WTC11 (cell line): ENCODE results near the gene ZBTB18. TPM values are rescaled to one million over a fixed set of nuclear protein-coding genes. Genes with fewer than 3 reads are reported as not detected.

Experiments used
- ATAC-seq: fragments of 200-7000 bp; cut with Tn5 transposase; 2 replicates; pipeline ENCODE4 v1.10.0; 2021; ENCODE audit warnings: mild to moderate bottlenecking, moderate library complexity
- CTCF ChIA-PET: fragments of 300-600 bp; sonication (Branson Sonifier 250); formaldehyde crosslinking; loops from one replicate; lab custom pipeline; 2021; ENCODE audit warnings: antibody characterized with exemption; lab: Charles Lee
- POLR2A ChIA-PET: fragments of 350-600 bp; sonication (Branson Sonifier 250); formaldehyde crosslinking; loops from one replicate; lab custom pipeline; 2021; ENCODE audit warnings: antibody characterized with exemption; lab: Charles Lee
- DNase-seq: peaks from one replicate; pipeline ENCODE4 v3.0.0; 2021; ENCODE audit warnings: low spot score
- H3K27ac Mint-ChIP-seq: 2 replicates; pipeline ENCODE4 v1.8.0; 2021; ENCODE audit warnings: mixed read lengths
- H3K27me3 Mint-ChIP-seq: 2 replicates; pipeline ENCODE4 v1.8.0; 2021; ENCODE audit warnings: low read depth, mild to moderate bottlenecking, moderate library complexity, mixed read lengths
- H3K36me3 Mint-ChIP-seq: 2 replicates; pipeline ENCODE4 v1.8.0; 2021; ENCODE audit warnings: mixed read lengths
- H3K4me1 Mint-ChIP-seq: 2 replicates; pipeline ENCODE4 v1.8.0; 2022; ENCODE audit warnings: mixed read lengths
- H3K4me3 Mint-ChIP-seq: 2 replicates; pipeline ENCODE4 v1.8.0; 2021; ENCODE audit warnings: mild to moderate bottlenecking, moderate library complexity, mixed read lengths
- H3K9me3 Mint-ChIP-seq: 2 replicates; pipeline ENCODE4 v1.8.0; 2021; ENCODE audit warnings: mixed read lengths
- CDX4 ChIP-seq: fragments of 250-450 bp; sonication (Bioruptor Pico); IDR thresholded peaks from 2 replicates; pipeline ENCODE4 v1.9.0; 2021; ENCODE audit warnings: moderate library complexity, mild to moderate bottlenecking, inconsistent platforms, borderline replicate concordance
- E2F5 ChIP-seq: sonication (generic); formaldehyde crosslinking; IDR thresholded peaks from 2 replicates; pipeline ENCODE4 v1.8.1; 2022; ENCODE audit warnings: mild to moderate bottlenecking, moderate library complexity, missing genetic modification reagents
- EMX1 ChIP-seq: fragments of 250-450 bp; sonication (Bioruptor Pico); IDR thresholded peaks from 2 replicates; pipeline ENCODE4 v1.8.0; 2021; ENCODE audit warnings: mild to moderate bottlenecking
- JAZF1 ChIP-seq: fragments of 250-450 bp; sonication (Bioruptor Pico); IDR thresholded peaks from 2 replicates; pipeline ENCODE4 v1.9.0; 2021; ENCODE audit warnings: moderate library complexity, mild to moderate bottlenecking, inconsistent platforms
- NFE2L1 ChIP-seq: sonication (generic); formaldehyde crosslinking; IDR thresholded peaks from 2 replicates; pipeline ENCODE4 v1.8.1; 2023; ENCODE audit warnings: missing genetic modification reagents
- RELA ChIP-seq: sonication (generic); formaldehyde crosslinking; IDR thresholded peaks from 2 replicates; pipeline ENCODE4 v1.8.1; 2022; ENCODE audit warnings: missing genetic modification reagents, mild to moderate bottlenecking, borderline replicate concordance
- ZNF121 ChIP-seq: sonication (generic); formaldehyde crosslinking; IDR thresholded peaks from 2 replicates; pipeline ENCODE4 v1.8.0; 2023; ENCODE audit warnings: missing genetic modification reagents
- ZNF263 ChIP-seq: sonication (generic); formaldehyde crosslinking; IDR thresholded peaks from 2 replicates; pipeline ENCODE4 v1.8.1; 2022; ENCODE audit warnings: low read depth, mild to moderate bottlenecking, moderate library complexity, missing genetic modification reagents
- ZNF281 ChIP-seq: sonication (generic); formaldehyde crosslinking; IDR thresholded peaks from 2 replicates; pipeline ENCODE4 v1.8.0; 2023; ENCODE audit warnings: mild to moderate bottlenecking, missing genetic modification reagents
- total RNA-seq: library from RNA; stranded (reverse); gene quantifications from 3 replicates; pipeline ENCODE4 v1.2.3, GENCODE V29; 2021
- TF ChIP-seq, protein P1 (sequence below): sonication (generic); formaldehyde crosslinking; IDR thresholded peaks from 2 replicates; pipeline ENCODE4 v1.8.0; 2022; ENCODE audit warnings: missing genetic modification reagents
- TF ChIP-seq, protein P2 (sequence below): sonication (generic); formaldehyde crosslinking; IDR thresholded peaks from 2 replicates; pipeline ENCODE4 v1.8.1; 2022; ENCODE audit warnings: missing genetic modification reagents, borderline replicate concordance
- TF ChIP-seq, protein P3 (sequence below): sonication (generic); formaldehyde crosslinking; IDR thresholded peaks from 2 replicates; pipeline ENCODE4 v1.8.1; 2023; ENCODE audit warnings: mild to moderate bottlenecking, missing genetic modification reagents
- TF ChIP-seq, protein P4 (sequence below): sonication (generic); formaldehyde crosslinking; IDR thresholded peaks from 2 replicates; pipeline ENCODE4 v1.8.1; 2023; ENCODE audit warnings: mild to moderate bottlenecking, moderate library complexity, missing genetic modification reagents
- TF ChIP-seq, protein P5 (sequence below): fragments of 250-450 bp; sonication (Bioruptor Pico); conservative IDR thresholded peaks from 2 replicates; pipeline ENCODE4 v1.9.0; 2021; ENCODE audit warnings: mild to moderate bottlenecking

Gene ZBTB18
- total RNA-seq, 1 experiment from 2014 or later = 16.0 TPM

GRCh38 chr1:244053831-244054230, 2.7 kb downstream of the ZBTB18 start:
- Mint-ChIP-seq H3K4me3 (no peak overlapping the region), H3K9me3 (no peaks in the 10 kb centered on the region), H3K27me3 (peaks cover 13% of the 10 kb centered on the region), H3K27ac (no peak overlapping the region), H3K4me1 (peaks cover 21% of the 10 kb centered on the region), H3K36me3 (peaks cover 7% of the 10 kb centered on the region)
- POLR2A ChIA-PET = interaction anchor here (0.7 kb wide), 1 partner anchor 14 kb away, joined by 3 read pairs; no protein-coding TSS in a partner anchor
- no peak for TF ChIP-seq JAZF1 (CRISPR knock-in tag)
- DNase-seq (no peak), ATAC-seq (no peak)
- CTCF ChIA-PET = no interaction called here

- peaks cover 21% of the 10 kb centered on the region for H3K4me1 Mint-ChIP-seq
- TF ChIP-seq CDX4 (CRISPR knock-in tag) (no peak), RELA (no peak), EMX1 (CRISPR knock-in tag) (no peak), ZNF263 (CRISPR knock-in tag) (no peak), E2F5 (no peak)
- TF ChIP-seq, protein P1, sequence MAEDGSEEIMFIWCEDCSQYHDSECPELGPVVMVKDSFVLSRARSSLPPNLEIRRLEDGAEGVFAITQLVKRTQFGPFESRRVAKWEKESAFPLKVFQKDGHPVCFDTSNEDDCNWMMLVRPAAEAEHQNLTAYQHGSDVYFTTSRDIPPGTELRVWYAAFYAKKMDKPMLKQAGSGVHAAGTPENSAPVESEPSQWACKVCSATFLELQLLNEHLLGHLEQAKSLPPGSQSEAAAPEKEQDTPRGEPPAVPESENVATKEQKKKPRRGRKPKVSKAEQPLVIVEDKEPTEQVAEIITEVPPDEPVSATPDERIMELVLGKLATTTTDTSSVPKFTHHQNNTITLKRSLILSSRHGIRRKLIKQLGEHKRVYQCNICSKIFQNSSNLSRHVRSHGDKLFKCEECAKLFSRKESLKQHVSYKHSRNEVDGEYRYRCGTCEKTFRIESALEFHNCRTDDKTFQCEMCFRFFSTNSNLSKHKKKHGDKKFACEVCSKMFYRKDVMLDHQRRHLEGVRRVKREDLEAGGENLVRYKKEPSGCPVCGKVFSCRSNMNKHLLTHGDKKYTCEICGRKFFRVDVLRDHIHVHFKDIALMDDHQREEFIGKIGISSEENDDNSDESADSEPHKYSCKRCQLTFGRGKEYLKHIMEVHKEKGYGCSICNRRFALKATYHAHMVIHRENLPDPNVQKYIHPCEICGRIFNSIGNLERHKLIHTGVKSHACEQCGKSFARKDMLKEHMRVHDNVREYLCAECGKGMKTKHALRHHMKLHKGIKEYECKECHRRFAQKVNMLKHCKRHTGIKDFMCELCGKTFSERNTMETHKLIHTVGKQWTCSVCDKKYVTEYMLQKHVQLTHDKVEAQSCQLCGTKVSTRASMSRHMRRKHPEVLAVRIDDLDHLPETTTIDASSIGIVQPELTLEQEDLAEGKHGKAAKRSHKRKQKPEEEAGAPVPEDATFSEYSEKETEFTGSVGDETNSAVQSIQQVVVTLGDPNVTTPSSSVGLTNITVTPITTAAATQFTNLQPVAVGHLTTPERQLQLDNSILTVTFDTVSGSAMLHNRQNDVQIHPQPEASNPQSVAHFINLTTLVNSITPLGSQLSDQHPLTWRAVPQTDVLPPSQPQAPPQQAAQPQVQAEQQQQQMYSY (CRISPR knock-in tag) = no peak
- TF ChIP-seq, protein P2, sequence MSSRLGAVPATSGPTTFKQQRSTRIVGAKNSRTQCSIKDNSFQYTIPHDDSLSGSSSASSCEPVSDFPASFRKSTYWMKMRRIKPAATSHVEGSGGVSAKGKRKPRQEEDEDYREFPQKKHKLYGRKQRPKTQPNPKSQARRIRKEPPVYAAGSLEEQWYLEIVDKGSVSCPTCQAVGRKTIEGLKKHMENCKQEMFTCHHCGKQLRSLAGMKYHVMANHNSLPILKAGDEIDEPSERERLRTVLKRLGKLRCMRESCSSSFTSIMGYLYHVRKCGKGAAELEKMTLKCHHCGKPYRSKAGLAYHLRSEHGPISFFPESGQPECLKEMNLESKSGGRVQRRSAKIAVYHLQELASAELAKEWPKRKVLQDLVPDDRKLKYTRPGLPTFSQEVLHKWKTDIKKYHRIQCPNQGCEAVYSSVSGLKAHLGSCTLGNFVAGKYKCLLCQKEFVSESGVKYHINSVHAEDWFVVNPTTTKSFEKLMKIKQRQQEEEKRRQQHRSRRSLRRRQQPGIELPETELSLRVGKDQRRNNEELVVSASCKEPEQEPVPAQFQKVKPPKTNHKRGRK = no peak
- TF ChIP-seq, protein P3, sequence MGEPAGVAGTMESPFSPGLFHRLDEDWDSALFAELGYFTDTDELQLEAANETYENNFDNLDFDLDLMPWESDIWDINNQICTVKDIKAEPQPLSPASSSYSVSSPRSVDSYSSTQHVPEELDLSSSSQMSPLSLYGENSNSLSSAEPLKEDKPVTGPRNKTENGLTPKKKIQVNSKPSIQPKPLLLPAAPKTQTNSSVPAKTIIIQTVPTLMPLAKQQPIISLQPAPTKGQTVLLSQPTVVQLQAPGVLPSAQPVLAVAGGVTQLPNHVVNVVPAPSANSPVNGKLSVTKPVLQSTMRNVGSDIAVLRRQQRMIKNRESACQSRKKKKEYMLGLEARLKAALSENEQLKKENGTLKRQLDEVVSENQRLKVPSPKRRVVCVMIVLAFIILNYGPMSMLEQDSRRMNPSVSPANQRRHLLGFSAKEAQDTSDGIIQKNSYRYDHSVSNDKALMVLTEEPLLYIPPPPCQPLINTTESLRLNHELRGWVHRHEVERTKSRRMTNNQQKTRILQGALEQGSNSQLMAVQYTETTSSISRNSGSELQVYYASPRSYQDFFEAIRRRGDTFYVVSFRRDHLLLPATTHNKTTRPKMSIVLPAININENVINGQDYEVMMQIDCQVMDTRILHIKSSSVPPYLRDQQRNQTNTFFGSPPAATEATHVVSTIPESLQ (CRISPR knock-in tag) = no peak
- TF ChIP-seq, protein P4, sequence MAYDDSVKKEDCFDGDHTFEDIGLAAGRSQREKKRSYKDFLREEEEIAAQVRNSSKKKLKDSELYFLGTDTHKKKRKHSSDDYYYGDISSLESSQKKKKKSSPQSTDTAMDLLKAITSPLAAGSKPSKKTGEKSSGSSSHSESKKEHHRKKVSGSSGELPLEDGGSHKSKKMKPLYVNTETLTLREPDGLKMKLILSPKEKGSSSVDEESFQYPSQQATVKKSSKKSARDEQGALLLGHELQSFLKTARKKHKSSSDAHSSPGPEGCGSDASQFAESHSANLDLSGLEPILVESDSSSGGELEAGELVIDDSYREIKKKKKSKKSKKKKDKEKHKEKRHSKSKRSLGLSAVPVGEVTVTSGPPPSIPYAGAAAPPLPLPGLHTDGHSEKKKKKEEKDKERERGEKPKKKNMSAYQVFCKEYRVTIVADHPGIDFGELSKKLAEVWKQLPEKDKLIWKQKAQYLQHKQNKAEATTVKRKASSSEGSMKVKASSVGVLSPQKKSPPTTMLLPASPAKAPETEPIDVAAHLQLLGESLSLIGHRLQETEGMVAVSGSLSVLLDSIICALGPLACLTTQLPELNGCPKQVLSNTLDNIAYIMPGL = no peak
- ChIA-PET POLR2A (interaction anchor here (0.7 kb wide), 1 partner anchor 14 kb away, joined by 3 read pairs; no protein-coding TSS in a partner anchor), CTCF (no interaction called here)
- no peak for DNase-seq
- H3K27ac Mint-ChIP-seq = no peak overlapping the region
- peaks cover 13% of the 10 kb centered on the region for H3K27me3 Mint-ChIP-seq
- H3K4me3 Mint-ChIP-seq = no peak overlapping the region
- no peaks in the 10 kb centered on the region for H3K9me3 Mint-ChIP-seq
- no peak for ATAC-seq
- peaks cover 7% of the 10 kb centered on the region for H3K36me3 Mint-ChIP-seq
Observed at GRCh38 chr1:244054247-244054923, 3.3 kb downstream of the ZBTB18 start.

GRCh38 chr1:244054924-244055263, 3.8 kb downstream of the ZBTB18 start:
- H3K4me1 Mint-ChIP-seq = peaks cover 21% of the 10 kb centered on the region
- peaks cover 7% of the 10 kb centered on the region for H3K36me3 Mint-ChIP-seq
- H3K27ac Mint-ChIP-seq = no peak overlapping the region
- ChIA-PET CTCF (no interaction called here), POLR2A (no interaction called here)
- DNase-seq (no peak), ATAC-seq (no peak)
- H3K27me3 Mint-ChIP-seq = peaks cover 9% of the 10 kb centered on the region
- no peaks in the 10 kb centered on the region for H3K9me3 Mint-ChIP-seq
- no peak overlapping the region for H3K4me3 Mint-ChIP-seq
- TF ChIP-seq ZNF281 (CRISPR knock-in tag) (no peak), NFE2L1 (CRISPR knock-in tag) (no peak), ZNF263 (CRISPR knock-in tag) (no peak), ZNF121 (CRISPR knock-in tag) (no peak)
- TF ChIP-seq, protein P5, sequence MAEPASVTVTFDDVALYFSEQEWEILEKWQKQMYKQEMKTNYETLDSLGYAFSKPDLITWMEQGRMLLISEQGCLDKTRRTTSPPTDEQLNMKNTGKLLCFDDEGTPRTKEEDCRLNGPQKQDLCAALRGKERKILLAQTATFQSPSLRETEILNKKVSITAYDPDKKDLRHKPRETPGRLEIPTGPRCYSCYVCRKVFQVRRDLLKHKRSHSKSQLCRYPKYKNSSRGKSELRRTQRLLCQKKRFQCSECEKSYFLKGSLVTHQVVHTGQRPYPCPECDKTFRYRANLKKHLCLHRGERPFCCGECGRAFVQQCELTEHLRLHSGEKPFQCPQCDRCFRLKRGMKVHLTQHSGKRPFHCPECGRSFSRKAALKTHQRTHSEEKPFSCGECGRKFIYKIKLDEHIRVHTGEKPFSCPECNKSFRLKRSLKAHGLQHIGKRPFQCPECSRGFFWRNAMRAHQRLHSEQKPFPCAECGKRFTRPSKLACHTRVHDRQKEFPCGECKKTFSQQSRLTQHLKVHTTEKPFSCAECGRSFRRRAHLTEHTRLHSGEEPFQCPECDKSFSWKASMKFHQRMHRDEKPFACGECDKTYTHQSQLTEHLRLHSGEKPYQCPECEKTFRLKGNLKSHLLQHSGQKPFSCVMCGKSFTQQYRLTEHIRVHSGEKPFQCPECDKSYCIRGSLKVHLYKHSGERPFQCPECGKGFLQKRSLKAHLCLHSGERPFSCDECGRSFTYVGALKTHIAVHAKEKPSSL (CRISPR knock-in tag) = no peak
